ENCODE results near the gene PKD1L1. TPM values are rescaled to one million over a fixed set of nuclear protein-coding genes. Genes with fewer than 3 reads are reported as not detected.

PKD1L1 gene
- total and polyA plus RNA-seq, 11 donors: 1.1 to 3.7 (median 2.3) TPM

GRCh38 chr7:47771336-47771989, 176.8 kb downstream of the PKD1L1 start:
- 61 to 83% (median 81%) methylated on average over 5 of the region's 5 CpGs for WGBS, 4 donors
- intact Hi-C loops (cut with DNase I): no loop called here
- Histone ChIP-seq H3K4me3 (no peak overlapping the region), H3K27me3 (no peaks in the 10 kb centered on the region), H3K4me1 (no peaks in the 10 kb centered on the region), H3K36me3 (no peaks in the 10 kb centered on the region), H3K27ac (no peak overlapping the region), H3K9me3 (no peaks in the 10 kb centered on the region)
- DNase-seq: no peak
- ATAC-seq: peak in 3 of 4 donors; percentile 52 to 69 (median 59)
- TF ChIP-seq CTCF (IDR thresholded peaks at IDR 0.05): peak in 1 of 12 donors; percentile 27
- no peak for TF ChIP-seq POLR2A (IDR thresholded peaks at IDR 0.05)

GRCh38 chr7:47766126-47766525, 182.1 kb downstream of the PKD1L1 start:
- ATAC-seq (no peak), DNase-seq (no peak)
- intact Hi-C loops (cut with DNase I): no loop called here
- Histone ChIP-seq H3K27me3 (no peaks in the 10 kb centered on the region), H3K9me3 (no peaks in the 10 kb centered on the region), H3K36me3 (no peaks in the 10 kb centered on the region), H3K4me3 (no peak overlapping the region), H3K4me1 (peaks cover 0 to 7% (median 0%) of the 10 kb centered on the region in 12 donors), H3K27ac (no peak overlapping the region)
- WGBS, 4 donors: 79 to 89% (median 83%) methylated on average over 7 of the region's 7 CpGs
- TF ChIP-seq CTCF (IDR thresholded peaks at IDR 0.05) (no peak), POLR2A (IDR thresholded peaks at IDR 0.05) (no peak)

- intact Hi-C loops (cut with DNase I): no loop called here
- no peaks in the 10 kb centered on the region for H3K36me3 ChIP-seq
- DNase-seq (no peak), ATAC-seq (no peak)
- H3K27me3 ChIP-seq: no peaks in the 10 kb centered on the region
- TF ChIP-seq POLR2A (IDR thresholded peaks at IDR 0.05): no peak
- no peak for TF ChIP-seq CTCF (IDR thresholded peaks at IDR 0.05)
- 63 to 81% (median 68%) methylated on average over 2 of the region's 2 CpGs for WGBS, 4 donors
- no peak overlapping the region for H3K27ac ChIP-seq
- no peaks in the 10 kb centered on the region for H3K9me3 ChIP-seq
- peaks cover 0 to 11% (median 0%) of the 10 kb centered on the region in 12 donors for H3K4me1 ChIP-seq
- H3K4me3 ChIP-seq: no peak overlapping the region
Observed at GRCh38 chr7:47765373-47765979, 182.8 kb downstream of the PKD1L1 start.

GRCh38 chr7:47764746-47765145, 183.5 kb downstream of the PKD1L1 start:
- H3K4me1 ChIP-seq: peaks cover 0 to 11% (median 0%) of the 10 kb centered on the region in 12 donors
- no peak overlapping the region for H3K27ac ChIP-seq
- H3K36me3 ChIP-seq: no peaks in the 10 kb centered on the region
- H3K4me3 ChIP-seq: no peak overlapping the region
- no peak for ATAC-seq
- intact Hi-C loops (cut with DNase I): no loop called here
- H3K27me3 ChIP-seq: no peaks in the 10 kb centered on the region
- DNase-seq: no peak
- WGBS, 4 donors: 91 to 96% (median 95%) methylated on average over 5 of the region's 5 CpGs
- no peaks in the 10 kb centered on the region for H3K9me3 ChIP-seq
- no peak for TF ChIP-seq POLR2A (IDR thresholded peaks at IDR 0.05)

Measured in heart left ventricle (tissue), 16 donors.